Thoracic aorta (tissue), 2 donors: Measurements from ENCODE around the gene PTPRH. TPM values are rescaled to one million over a fixed set of nuclear protein-coding genes. Genes with fewer than 3 reads are reported as not detected.
"Not testable (repeated sequence)": the region's sequence is repeated elsewhere in the genome, so short reads cannot be mapped to it uniquely, and the experiment has no call there.

Experiments used
- ATAC-seq: fragments of 150-250 bp; one replicate; pipeline ENCODE4 v1.8.0; 2017; ENCODE audit warnings: low read depth; ENCODE audit not compliant: insufficient number of reproducible peaks, low FRiP score
- DNase-seq: peaks from one replicate; pipeline ENCODE4 v3.0.0-alpha.2; 2020; ENCODE audit warnings: low spot score
- H3K27ac ChIP-seq, 2 donors: fragments of 200-600 bp; sonication (generic); 1 replicate in 1 of 2; 2 replicates in 1 of 2; pipeline ENCODE4 v1.5.1; 2016; ENCODE audit warnings: mild to moderate bottlenecking in 2 of 2, moderate library complexity in 2 of 2
- H3K27me3 ChIP-seq: fragments of 200-600 bp; sonication (generic); replicated peaks from 2 replicates; pipeline ENCODE4 v1.6.0; 2016; ENCODE audit warnings: mild to moderate bottlenecking; ENCODE audit not compliant: insufficient read depth
- H3K36me3 ChIP-seq: fragments of 200-600 bp; sonication (generic); one replicate; pipeline ENCODE4 v1.5.1; 2016
- H3K4me1 ChIP-seq, 2 donors: fragments of 200-600 bp; sonication (generic); 1 replicate in 1 of 2; 2 replicates in 1 of 2; pipeline versions ENCODE4 v1.5.1 to v1.6.0; 2016; ENCODE audit warnings: low read depth in 2 of 2, mild to moderate bottlenecking in 1 of 2; ENCODE audit not compliant: control insufficient read depth in 1 of 2
- H3K4me3 ChIP-seq: fragments of 200-600 bp; sonication (generic); 2 replicates; pipeline ENCODE4 v1.5.1; 2016; ENCODE audit warnings: mild to moderate bottlenecking
- H3K9me3 ChIP-seq: fragments of 200-600 bp; sonication (generic); 2 replicates; pipeline ENCODE4 v1.5.1; 2016
- total RNA-seq, 2 donors: library from RNA; depleted of rRNA; stranded (reverse); fragments of >200 nt; gene quantifications; one replicate each; pipeline versions ENCODE4 v1.1.0 to v1.2.3, GENCODE V29; 2016
- TF ChIP-seq, protein P1 (sequence below): fragments of 200-600 bp; sonication (generic); IDR thresholded peaks from one replicate; pipeline ENCODE4 v1.5.1; 2019; ENCODE audit warnings: antibody characterized with exemption

Gene PTPRH
- total RNA-seq, 2 donors from 2014 or later = 0.14 to 1.1 TPM

DNA sequence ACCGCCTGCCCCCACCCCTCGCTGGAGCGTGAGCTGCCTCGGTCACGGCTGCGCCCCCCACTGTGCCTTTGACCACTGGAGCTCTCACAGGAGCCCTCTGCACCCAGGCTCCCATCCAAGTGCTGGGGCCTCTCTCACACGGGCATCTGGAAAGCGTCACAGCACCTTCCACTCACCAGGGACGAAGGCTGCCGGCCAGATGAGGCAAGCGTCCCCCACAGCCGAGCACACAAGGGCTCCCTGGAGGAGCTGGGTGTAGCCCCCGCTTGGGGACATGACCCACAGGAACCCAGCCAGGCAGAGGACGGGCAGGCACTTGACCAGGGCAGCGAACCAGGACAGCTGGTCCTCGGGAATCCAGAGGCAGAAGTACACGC is 18.7 kb upstream of the PTPRH start:
- H3K27ac ChIP-seq = no peak overlapping the region
- no peaks in the 10 kb centered on the region for H3K4me1 ChIP-seq
- H3K27me3 ChIP-seq = no peaks in the 10 kb centered on the region
- DNase-seq = no peak
- H3K4me3 ChIP-seq = no peak overlapping the region
- TF ChIP-seq, protein P1, sequence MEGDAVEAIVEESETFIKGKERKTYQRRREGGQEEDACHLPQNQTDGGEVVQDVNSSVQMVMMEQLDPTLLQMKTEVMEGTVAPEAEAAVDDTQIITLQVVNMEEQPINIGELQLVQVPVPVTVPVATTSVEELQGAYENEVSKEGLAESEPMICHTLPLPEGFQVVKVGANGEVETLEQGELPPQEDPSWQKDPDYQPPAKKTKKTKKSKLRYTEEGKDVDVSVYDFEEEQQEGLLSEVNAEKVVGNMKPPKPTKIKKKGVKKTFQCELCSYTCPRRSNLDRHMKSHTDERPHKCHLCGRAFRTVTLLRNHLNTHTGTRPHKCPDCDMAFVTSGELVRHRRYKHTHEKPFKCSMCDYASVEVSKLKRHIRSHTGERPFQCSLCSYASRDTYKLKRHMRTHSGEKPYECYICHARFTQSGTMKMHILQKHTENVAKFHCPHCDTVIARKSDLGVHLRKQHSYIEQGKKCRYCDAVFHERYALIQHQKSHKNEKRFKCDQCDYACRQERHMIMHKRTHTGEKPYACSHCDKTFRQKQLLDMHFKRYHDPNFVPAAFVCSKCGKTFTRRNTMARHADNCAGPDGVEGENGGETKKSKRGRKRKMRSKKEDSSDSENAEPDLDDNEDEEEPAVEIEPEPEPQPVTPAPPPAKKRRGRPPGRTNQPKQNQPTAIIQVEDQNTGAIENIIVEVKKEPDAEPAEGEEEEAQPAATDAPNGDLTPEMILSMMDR = no peak
- no peak for ATAC-seq
- H3K36me3 ChIP-seq = peaks cover 33% of the 10 kb centered on the region
- no peaks in the 10 kb centered on the region for H3K9me3 ChIP-seq

DNA sequence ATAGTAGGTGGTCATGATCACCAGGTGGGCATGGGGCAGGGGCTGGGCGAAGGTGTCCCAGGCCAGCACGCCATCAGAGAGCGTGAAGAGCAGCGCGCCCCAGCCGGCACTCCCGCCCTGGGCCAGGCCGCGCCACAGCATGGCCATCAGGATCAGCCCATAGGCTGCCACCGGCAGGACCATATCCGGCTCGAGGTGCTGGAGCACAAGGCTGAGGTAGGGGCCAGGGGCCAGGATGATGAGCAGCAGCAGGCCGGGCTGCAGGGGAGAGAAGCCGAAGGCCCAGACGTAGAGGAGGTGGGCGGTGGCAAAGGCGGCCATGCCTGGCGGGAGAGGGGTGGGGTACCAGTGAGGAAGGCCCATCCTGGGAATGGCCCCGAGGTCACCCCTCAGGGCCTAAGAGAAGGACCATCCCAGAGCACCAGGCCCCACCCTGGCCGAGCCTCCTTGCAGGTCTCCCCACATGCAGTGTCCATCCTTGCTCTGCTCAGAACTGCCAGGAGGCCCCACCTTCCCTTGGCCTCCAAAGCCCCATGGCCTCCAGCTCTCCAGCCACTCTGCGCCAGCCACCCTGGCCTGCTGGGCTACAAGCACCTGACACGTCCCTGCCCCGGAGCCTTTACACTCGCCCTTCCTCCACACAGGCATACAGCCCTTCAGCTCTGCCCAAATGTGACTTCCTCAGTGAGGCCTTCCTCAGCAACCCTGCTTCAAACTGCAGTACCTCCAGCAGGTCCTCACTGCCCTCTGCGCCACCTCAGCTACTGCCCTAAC is 18.1 kb upstream of the PTPRH start:
- TF ChIP-seq, protein P1 = no peak
- no peak for ATAC-seq
- H3K4me3 ChIP-seq = no peak overlapping the region
- no peaks in the 10 kb centered on the region for H3K9me3 ChIP-seq
- no peak for DNase-seq
- H3K27me3 ChIP-seq = no peaks in the 10 kb centered on the region
- no peaks in the 10 kb centered on the region for H3K4me1 ChIP-seq
- H3K36me3 ChIP-seq = peaks cover 29% of the 10 kb centered on the region
- no peak overlapping the region for H3K27ac ChIP-seq

DNA sequence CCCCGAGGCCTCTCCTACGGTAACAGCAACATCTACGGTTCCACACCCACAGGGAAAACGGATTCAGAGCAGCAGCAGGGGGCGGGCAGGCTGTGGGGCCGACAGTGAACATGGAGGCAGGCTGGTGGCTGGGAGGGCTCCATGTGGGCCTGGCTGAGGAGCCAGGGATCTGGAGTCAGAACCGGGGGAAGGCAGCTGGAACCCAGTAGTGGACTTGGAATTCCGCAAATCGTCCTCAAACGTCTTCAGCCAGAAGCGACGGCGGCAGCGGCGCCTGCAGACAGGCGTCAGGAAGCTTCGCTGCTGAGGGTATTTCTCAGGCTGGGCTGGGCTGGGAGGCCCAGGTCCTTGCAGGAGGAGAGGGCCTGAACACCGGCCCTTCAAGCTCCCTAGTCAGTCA is 17.5 kb upstream of the PTPRH start:
- Histone ChIP-seq H3K4me1 (no peaks in the 10 kb centered on the region), H3K4me3 (no peak overlapping the region), H3K36me3 (peaks cover 23% of the 10 kb centered on the region), H3K9me3 (no peaks in the 10 kb centered on the region), H3K27ac (no peak overlapping the region), H3K27me3 (no peaks in the 10 kb centered on the region)
- TF ChIP-seq, protein P1 = no peak
- DNase-seq (no peak), ATAC-seq (no peak)

DNA sequence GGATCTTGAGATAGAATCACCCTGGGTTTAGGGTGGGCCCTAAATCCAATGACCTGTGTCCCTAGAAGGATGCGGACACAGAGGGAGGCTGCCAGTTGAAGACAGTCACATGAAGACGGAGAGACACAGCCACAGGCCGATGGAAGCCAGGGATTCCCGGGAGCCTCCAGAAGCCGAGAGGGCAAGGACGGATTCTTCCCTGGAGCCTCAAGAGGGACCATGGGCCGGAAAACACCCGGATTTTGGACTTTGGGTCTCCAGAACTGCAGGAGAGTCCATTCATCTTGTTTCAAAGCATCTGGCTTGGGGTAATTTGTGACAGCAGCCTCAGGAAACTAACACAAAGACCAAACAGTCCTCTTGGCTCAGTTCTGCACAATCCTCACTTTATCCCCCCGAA is 17.0 kb upstream of the PTPRH start:
- no peaks in the 10 kb centered on the region for H3K27me3 ChIP-seq
- no peak for DNase-seq
- H3K9me3 ChIP-seq = no peaks in the 10 kb centered on the region
- TF ChIP-seq, protein P1 = no peak
- H3K36me3 ChIP-seq = peaks cover 18% of the 10 kb centered on the region
- no peak overlapping the region for H3K27ac ChIP-seq
- ATAC-seq = no peak
- no peaks in the 10 kb centered on the region for H3K4me1 ChIP-seq
- H3K4me3 ChIP-seq = no peak overlapping the region

DNA sequence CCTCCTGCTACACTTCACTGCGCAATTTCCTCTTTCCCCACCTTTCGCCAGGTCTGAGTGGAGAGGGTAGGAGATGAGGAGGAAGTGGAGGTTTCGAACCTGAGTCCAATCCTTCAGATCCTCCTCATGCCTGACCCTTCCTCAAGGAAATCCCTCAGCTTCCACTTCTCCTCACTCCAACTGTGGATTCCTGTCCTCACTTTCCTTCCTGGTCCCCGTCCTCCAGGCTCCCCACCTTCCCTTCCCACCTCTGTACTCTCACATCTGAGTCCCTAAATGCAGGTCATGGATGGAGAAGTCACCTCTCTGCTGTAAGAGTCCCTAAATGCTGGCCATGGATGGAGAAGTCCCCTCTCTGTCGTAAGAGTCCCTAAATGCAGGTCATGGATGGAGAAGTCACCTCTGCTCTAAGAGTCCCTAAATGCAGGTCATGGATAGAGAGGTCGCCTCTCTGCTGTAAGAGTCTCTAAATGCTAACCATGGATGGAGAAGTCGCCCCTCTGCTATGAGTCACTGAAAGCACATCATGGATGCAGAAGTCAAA is 16.2 kb upstream of the PTPRH start:
- ATAC-seq (no peak), DNase-seq (no peak)
- no peaks in the 10 kb centered on the region for H3K27me3 ChIP-seq
- no peaks in the 10 kb centered on the region for H3K9me3 ChIP-seq
- peaks cover 12% of the 10 kb centered on the region for H3K36me3 ChIP-seq
- H3K4me1 ChIP-seq = no peaks in the 10 kb centered on the region
- TF ChIP-seq, protein P1 = no peak
- no peak overlapping the region for H3K27ac ChIP-seq
- H3K4me3 ChIP-seq = no peak overlapping the region

DNA sequence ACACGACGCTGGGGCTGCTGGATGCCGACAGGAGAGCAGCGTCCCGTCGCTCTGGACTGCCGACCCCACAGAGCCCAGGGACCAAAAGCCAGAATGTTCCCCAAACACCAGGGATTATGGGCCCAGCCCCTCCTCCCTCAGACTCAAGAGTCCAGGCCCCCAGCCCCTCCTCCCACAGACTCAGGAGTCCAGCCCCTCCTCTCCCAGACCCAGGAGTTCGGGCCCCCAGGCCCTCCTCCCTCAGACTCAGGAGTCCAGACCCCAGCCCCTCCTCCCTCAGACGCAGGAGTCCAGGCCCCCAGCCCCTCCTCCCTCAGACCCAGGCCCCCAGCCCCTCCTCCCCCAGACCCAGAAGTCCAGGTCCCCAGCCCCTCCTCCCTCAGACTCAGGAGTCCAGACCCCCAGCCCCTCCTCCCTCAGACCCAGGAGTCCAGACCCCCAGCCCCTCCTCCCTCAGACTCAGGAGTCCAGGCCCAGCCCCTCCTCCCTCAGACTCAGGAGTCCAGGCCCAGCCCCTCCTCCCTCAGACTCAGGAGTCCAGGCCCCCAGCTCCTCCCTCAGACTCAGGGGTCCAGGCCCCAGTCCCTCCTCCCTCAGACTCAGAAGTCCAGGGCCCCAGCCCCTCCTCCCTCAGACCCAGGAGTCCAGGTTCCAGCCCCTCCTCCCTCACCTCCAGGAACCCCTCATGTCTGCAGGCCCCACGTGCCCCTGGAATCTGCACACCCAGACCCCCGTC is 15.5 kb upstream of the PTPRH start:
- H3K36me3 ChIP-seq, H3K4me1 ChIP-seq, DNase-seq, H3K27ac ChIP-seq, H3K9me3 ChIP-seq, H3K27me3 ChIP-seq, ATAC-seq, H3K4me3 ChIP-seq: not testable (repeated sequence)
